Measurements from ENCODE around the gene RINT1.

RINT1 gene

GRCh38 chr7:105580022-105580740 is 48.2 kb downstream of the RINT1 start:
- H3K4me3 ChIP-seq (ENCODE audit: low read depth, low read length) = no peak overlapping the region
- no peak for DNase-seq (ENCODE audit: low read depth)
- TF ChIP-seq CTCF (IDR thresholded peaks at IDR 0.05; ENCODE audit: low read depth, low read length, missing control alignments) = no peak

- no peak for TF ChIP-seq CTCF (IDR thresholded peaks at IDR 0.05; ENCODE audit: low read depth, low read length, missing control alignments)
- peak within 1 kb of the TSS; percentile 34 for H3K4me3 ChIP-seq (ENCODE audit: low read depth, low read length)
- DNase-seq (ENCODE audit: low read depth) = peak; percentile 13
These were observed 49.2 kb downstream of the RINT1 start, which contains the start of gene EFCAB10 for GRCh38 chr7:105581066-105581811. Gene EFCAB10 (minus strand): TSS chr7:105581493. CDS start chr7:105581463, 30 bp downstream.

- no peak overlapping the region for H3K4me3 ChIP-seq (ENCODE audit: low read depth, low read length)
- no peak for DNase-seq (ENCODE audit: low read depth)
- no peak for TF ChIP-seq CTCF (IDR thresholded peaks at IDR 0.05; ENCODE audit: low read depth, low read length, missing control alignments)
These were observed 51.1 kb downstream of the RINT1 start for GRCh38 chr7:105583061-105583460.

- DNase-seq (ENCODE audit: low read depth) = no peak
- no peak for TF ChIP-seq CTCF (IDR thresholded peaks at IDR 0.05; ENCODE audit: low read depth, low read length, missing control alignments)
- no peak overlapping the region for H3K4me3 ChIP-seq (ENCODE audit: low read depth, low read length)
These were observed 52.2 kb downstream of the RINT1 start for GRCh38 chr7:105584165-105584564.

- TF ChIP-seq CTCF (IDR thresholded peaks at IDR 0.05; ENCODE audit: low read depth, low read length, missing control alignments) = no peak
- no peak for DNase-seq (ENCODE audit: low read depth)
- no peak overlapping the region for H3K4me3 ChIP-seq (ENCODE audit: low read depth, low read length)
These were observed 54.0 kb downstream of the RINT1 start for GRCh38 chr7:105585850-105586500.

GRCh38 chr7:105587909-105588635 is 56.1 kb downstream of the RINT1 start:
- no peak for DNase-seq (ENCODE audit: low read depth)
- no peak for TF ChIP-seq CTCF (IDR thresholded peaks at IDR 0.05; ENCODE audit: low read depth, low read length, missing control alignments)
- no peak overlapping the region for H3K4me3 ChIP-seq (ENCODE audit: low read depth, low read length)
